B cell (primary cell): ENCODE measurements around the gene ROBO2.

Source experiments
- EZH2 ChIP-seq: IDR thresholded peaks from 2 replicates; pipeline ENCODE4 v1.6.1; 2012; ENCODE audit warnings: borderline replicate concordance, low read depth, mild to moderate bottlenecking, moderate library complexity, low read length; ENCODE audit not compliant: insufficient read depth, poor library complexity, severe bottlenecking
- TF ChIP-seq, protein P1 (sequence below): fragments of 200-600 bp; IDR thresholded peaks from one replicate; pipeline ENCODE4 v1.8.0; 2022; ENCODE audit warnings: antibody characterized with exemption, mild to moderate bottlenecking

DNA sequence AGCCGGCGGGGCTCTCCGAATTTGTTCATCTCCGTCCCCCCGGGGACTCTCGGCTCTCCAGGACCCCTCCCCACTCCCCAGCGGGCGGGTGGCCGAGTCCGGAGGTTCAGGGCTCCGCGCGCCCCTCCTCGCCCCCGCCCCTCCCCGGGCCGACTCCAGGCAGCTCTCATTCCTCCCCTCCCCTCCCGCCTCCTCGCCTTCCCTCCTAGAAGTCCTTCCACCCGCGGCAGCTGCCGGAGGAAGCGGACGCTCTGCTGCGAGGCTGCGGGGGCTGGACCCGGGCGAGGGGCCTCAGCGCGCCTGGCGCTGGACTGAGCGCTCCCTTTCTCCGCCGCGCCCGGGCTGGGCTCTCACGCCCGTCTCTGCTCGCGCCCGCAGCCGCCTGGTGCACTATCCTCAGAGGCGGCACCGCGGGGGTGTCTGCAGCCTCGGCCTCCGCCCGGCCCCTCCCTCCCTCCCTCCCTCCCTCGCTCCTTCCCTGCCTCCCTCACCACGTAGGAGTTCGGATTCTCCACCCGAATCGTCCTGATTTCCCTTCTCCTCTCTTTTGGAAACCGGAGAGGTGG lies at the start of gene ROBO2:
- TF ChIP-seq EZH2: no peak
- TF ChIP-seq, protein P1, sequence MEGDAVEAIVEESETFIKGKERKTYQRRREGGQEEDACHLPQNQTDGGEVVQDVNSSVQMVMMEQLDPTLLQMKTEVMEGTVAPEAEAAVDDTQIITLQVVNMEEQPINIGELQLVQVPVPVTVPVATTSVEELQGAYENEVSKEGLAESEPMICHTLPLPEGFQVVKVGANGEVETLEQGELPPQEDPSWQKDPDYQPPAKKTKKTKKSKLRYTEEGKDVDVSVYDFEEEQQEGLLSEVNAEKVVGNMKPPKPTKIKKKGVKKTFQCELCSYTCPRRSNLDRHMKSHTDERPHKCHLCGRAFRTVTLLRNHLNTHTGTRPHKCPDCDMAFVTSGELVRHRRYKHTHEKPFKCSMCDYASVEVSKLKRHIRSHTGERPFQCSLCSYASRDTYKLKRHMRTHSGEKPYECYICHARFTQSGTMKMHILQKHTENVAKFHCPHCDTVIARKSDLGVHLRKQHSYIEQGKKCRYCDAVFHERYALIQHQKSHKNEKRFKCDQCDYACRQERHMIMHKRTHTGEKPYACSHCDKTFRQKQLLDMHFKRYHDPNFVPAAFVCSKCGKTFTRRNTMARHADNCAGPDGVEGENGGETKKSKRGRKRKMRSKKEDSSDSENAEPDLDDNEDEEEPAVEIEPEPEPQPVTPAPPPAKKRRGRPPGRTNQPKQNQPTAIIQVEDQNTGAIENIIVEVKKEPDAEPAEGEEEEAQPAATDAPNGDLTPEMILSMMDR: no peak
